Parathyroid adenoma (tissue), 2 donors: Measurements from ENCODE around the gene PXDC1.

Source experiments
- H2AFZ ChIP-seq: fragments of 300-600 bp; sonication (generic); one replicate; pipeline ENCODE4 v1.7.0; 2017; ENCODE audit warnings: antibody characterized with exemption, mild to moderate bottlenecking
- H3K27ac ChIP-seq: fragments of 300-600 bp; sonication (generic); one replicate; pipeline ENCODE4 v1.7.0; 2017
- H3K27me3 ChIP-seq: fragments of 300-600 bp; sonication (generic); one replicate; pipeline ENCODE4 v1.7.0; 2017; ENCODE audit warnings: low read length; ENCODE audit not compliant: control insufficient read depth, insufficient read depth
- H3K36me3 ChIP-seq: fragments of 300-600 bp; sonication (generic); one replicate; pipeline ENCODE4 v1.7.0; 2017; ENCODE audit warnings: low read length; ENCODE audit not compliant: control insufficient read depth, insufficient read depth
- H3K4me1 ChIP-seq: fragments of 300-600 bp; sonication (generic); one replicate; pipeline ENCODE4 v1.7.0; 2017; ENCODE audit warnings: control low read depth
- H3K4me2 ChIP-seq: fragments of 300-600 bp; sonication (generic); one replicate; pipeline ENCODE4 v1.7.0; 2017; ENCODE audit warnings: low read length
- H3K4me3 ChIP-seq: fragments of 300-600 bp; sonication (generic); one replicate; pipeline ENCODE4 v1.7.0; 2017; ENCODE audit warnings: low read depth, low read length
- H3K79me2 ChIP-seq: fragments of 300-600 bp; sonication (generic); one replicate; pipeline ENCODE4 v1.7.0; 2017; ENCODE audit warnings: control low read depth
- H3K9ac ChIP-seq: fragments of 300-600 bp; sonication (generic); one replicate; pipeline ENCODE4 v1.7.0; 2017; ENCODE audit warnings: mild to moderate bottlenecking
- H3K9me3 ChIP-seq: fragments of 300-600 bp; sonication (generic); one replicate; pipeline ENCODE4 v1.7.0; 2017; ENCODE audit warnings: low read length; ENCODE audit not compliant: control insufficient read depth
- TF ChIP-seq, protein P1 (sequence below): fragments of 300-600 bp; sonication (generic); IDR thresholded peaks from one replicate; pipeline ENCODE4 v1.7.0; 2017; ENCODE audit warnings: antibody characterized with exemption, mild to moderate bottlenecking
- donor health status: primary hyperparathyroidism.

Gene PXDC1

DNA sequence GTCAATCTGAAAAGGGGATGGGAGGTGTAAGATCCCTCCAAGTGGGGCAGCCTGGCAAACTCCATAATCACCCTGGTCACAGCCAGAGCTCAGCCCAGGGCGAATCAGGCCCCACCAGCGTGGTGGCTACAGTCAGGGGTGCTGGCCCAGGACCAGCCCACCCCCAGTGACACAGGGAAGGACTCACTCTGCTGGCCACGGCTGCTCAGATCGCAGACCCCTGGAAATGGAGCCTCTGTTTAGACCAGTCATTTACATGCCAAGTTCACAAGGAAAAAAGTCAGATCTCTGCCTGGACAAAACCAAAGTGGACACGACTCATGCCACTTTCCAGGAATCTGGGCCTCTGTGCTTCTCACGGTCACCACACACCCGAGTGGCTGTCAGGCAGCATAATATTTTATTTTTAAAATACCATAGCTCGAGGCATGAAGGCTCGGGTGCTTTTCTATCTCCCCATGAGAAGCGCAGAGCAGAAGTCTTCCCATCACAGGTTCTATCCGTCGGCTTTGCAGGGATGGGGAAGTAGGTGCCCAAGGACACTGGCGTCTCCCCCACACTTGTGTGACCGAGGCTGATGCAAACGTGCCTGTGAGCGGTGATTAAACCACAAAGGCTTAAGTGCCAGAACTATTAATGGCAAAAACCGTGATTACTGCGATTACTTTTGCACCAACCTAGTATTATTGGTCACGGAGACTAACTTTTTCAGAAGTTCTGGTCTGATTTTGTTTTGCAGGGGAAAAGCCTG is 13.0 kb downstream of the PXDC1 start:
- Histone ChIP-seq H3K27me3 (no peaks in the 10 kb centered on the region), H2AFZ (no peak overlapping the region), H3K9me3 (no peaks in the 10 kb centered on the region), H3K27ac (no peak overlapping the region), H3K79me2 (peaks cover 30% of the 10 kb centered on the region), H3K4me3 (no peak overlapping the region), H3K36me3 (no peaks in the 10 kb centered on the region), H3K4me2 (no peak overlapping the region), H3K4me1 (no peaks in the 10 kb centered on the region), H3K9ac (no peak overlapping the region)
- TF ChIP-seq, protein P1, sequence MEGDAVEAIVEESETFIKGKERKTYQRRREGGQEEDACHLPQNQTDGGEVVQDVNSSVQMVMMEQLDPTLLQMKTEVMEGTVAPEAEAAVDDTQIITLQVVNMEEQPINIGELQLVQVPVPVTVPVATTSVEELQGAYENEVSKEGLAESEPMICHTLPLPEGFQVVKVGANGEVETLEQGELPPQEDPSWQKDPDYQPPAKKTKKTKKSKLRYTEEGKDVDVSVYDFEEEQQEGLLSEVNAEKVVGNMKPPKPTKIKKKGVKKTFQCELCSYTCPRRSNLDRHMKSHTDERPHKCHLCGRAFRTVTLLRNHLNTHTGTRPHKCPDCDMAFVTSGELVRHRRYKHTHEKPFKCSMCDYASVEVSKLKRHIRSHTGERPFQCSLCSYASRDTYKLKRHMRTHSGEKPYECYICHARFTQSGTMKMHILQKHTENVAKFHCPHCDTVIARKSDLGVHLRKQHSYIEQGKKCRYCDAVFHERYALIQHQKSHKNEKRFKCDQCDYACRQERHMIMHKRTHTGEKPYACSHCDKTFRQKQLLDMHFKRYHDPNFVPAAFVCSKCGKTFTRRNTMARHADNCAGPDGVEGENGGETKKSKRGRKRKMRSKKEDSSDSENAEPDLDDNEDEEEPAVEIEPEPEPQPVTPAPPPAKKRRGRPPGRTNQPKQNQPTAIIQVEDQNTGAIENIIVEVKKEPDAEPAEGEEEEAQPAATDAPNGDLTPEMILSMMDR = no peak

DNA sequence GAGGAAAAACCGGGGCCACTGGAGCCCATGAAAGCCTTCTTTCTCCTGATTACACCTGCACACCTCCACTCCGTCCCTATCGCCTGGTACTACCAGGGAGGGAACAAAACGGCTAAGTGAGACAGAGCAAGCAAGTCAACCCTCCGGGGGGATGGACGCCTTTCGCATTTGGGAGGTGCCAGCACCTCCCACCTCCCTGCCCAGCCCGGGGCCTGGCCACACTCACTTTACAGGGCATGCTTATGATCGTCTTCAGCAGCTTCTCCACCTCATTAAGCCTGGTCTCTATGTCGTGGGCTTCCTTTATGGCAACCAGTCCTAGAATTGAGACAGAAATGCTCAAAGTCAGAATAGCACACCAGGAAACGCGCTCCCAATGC is 13.7 kb downstream of the PXDC1 start:
- no peaks in the 10 kb centered on the region for H3K4me1 ChIP-seq
- TF ChIP-seq, protein P1 = no peak
- H3K4me3 ChIP-seq = no peak overlapping the region
- H3K9ac ChIP-seq = no peak overlapping the region
- H3K4me2 ChIP-seq = no peak overlapping the region
- H3K36me3 ChIP-seq = no peaks in the 10 kb centered on the region
- H3K79me2 ChIP-seq = peaks cover 32% of the 10 kb centered on the region
- no peak overlapping the region for H3K27ac ChIP-seq
- no peaks in the 10 kb centered on the region for H3K27me3 ChIP-seq
- H2AFZ ChIP-seq = no peak overlapping the region
- no peaks in the 10 kb centered on the region for H3K9me3 ChIP-seq

DNA sequence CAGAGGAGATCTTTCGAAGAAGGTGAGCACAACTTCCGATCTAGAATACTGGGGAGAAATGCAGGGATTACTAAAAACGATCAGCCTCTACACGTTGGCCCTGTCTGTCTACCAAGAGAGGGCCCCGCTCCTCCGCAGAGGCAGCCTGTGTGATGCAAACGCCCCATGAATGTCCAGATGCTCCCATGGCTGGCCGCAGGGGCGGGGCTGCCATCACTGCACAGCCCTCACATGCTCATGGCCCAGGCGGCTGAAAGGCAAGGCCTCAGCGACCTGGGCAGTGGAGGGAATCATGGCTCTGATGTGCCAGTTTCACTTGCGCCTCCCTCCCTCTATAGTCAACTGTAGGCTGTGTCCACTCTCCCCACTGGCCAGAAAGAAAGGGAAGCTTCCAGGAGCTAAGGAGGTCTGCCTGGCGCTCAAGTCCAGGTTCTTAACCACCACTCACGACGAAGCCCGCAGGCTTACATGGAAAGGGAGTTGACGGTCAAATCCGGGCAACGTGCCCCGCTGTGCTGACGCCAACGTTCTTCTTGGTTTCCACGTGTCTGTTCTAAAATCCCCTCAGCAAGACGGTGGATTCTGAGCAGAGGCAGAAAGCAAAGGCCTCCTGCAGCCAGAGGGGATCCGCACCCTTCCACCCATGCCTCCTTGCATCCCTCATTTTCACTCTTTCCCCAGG is 14.2 kb downstream of the PXDC1 start:
- Histone ChIP-seq H3K4me3 (no peak overlapping the region), H3K4me1 (no peaks in the 10 kb centered on the region)

DNA sequence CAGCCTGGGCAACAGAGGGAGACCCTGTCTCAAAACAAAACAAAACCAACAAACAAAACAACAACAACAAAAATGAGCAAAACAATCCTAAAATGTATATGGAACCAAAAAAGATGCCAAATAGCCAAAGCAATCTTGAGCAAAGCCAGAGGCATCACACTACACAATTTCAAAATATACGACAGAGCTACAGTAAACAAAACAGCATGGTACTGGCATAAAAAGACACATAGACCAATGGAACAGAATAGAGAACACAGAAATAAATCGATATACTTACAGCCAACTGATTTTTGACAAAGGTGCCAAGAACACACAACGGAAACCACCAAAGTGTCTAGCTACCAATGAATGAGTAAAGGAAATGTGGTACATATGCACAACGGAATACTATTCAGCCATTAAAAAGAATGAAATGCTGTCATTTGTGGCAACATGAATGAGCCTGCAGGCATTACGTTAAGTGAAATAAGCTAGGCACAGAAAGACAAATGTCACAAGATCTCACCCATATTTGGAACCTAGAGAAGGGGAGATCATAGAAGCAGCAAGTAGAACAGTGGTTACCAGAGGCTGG is 16.4 kb downstream of the PXDC1 start:
- Histone ChIP-seq H3K4me3 (no peak overlapping the region), H3K9ac (no peak overlapping the region), H3K79me2 (peaks cover 34% of the 10 kb centered on the region), H3K27me3 (no peaks in the 10 kb centered on the region), H3K9me3 (no peaks in the 10 kb centered on the region), H3K27ac (no peak overlapping the region), H3K4me2 (no peak overlapping the region), H3K4me1 (no peaks in the 10 kb centered on the region), H2AFZ (no peak overlapping the region), H3K36me3 (no peaks in the 10 kb centered on the region)
- TF ChIP-seq, protein P1 = no peak

More for the DNA sequence above, 14.2 kb downstream of the PXDC1 start:
- no peaks in the 10 kb centered on the region for H3K36me3 ChIP-seq
- TF ChIP-seq, protein P1 = no peak
- H3K79me2 ChIP-seq = peaks cover 34% of the 10 kb centered on the region
- no peaks in the 10 kb centered on the region for H3K27me3 ChIP-seq
- H3K27ac ChIP-seq = no peak overlapping the region
- no peak overlapping the region for H3K4me2 ChIP-seq
- no peak overlapping the region for H3K9ac ChIP-seq
- H2AFZ ChIP-seq = no peak overlapping the region
- no peaks in the 10 kb centered on the region for H3K9me3 ChIP-seq
